K562 (cell line): ENCODE results near the gene DCAF11. TPM values are rescaled to one million over a fixed set of nuclear protein-coding genes. Genes with fewer than 3 reads are reported as not detected.
A peak's percentile ranks its signal among the peaks of the same experiment; 100 is the strongest.

ENCODE experiments used
- ARID1B ChIP-seq: fragments of 450-650 bp; IDR thresholded peaks from 2 replicates; pipeline ENCODE4 v1.6.1; 2016; ENCODE audit warnings: antibody characterized with exemption, mild to moderate bottlenecking, inconsistent platforms
- CHCHD3 ChIP-seq: fragments of 250-450 bp; sonication (Bioruptor Pico); IDR thresholded peaks from 2 replicates; pipeline ENCODE4 v2.1.2; 2022; ENCODE audit warnings: mild to moderate bottlenecking
- DPF2 ChIP-seq: fragments of 450-650 bp; IDR thresholded peaks from 2 replicates; pipeline ENCODE4 v1.6.1; 2016
- E2F3 ChIP-seq: fragments of 250-450 bp; sonication (Bioruptor Pico); IDR thresholded peaks from 2 replicates; pipeline ENCODE4 v1.4.0; 2020; ENCODE audit warnings: mild to moderate bottlenecking
- FOSL1 ChIP-seq: fragments of 200-800 bp; sonication (Bioruptor generic); conservative IDR thresholded peaks from 2 replicates; pipeline ENCODE4 v1.6.1; 2016; ENCODE audit warnings: missing genetic modification characterization, missing compliant biosample characterization
- HDAC2 ChIP-seq: fragments of 450-650 bp; IDR thresholded peaks from 2 replicates; pipeline ENCODE4 v1.6.1; 2016; ENCODE audit warnings: mild to moderate bottlenecking
- ILK ChIP-seq: fragments of 450-650 bp; IDR thresholded peaks from 2 replicates; pipeline ENCODE4 v1.6.1; 2016; ENCODE audit warnings: missing genetic modification characterization, low read depth, mild to moderate bottlenecking, missing compliant biosample characterization, moderate library complexity, borderline replicate concordance
- KAT8 ChIP-seq: fragments of 450-650 bp; IDR thresholded peaks from 2 replicates; pipeline ENCODE4 v1.6.1; 2016; ENCODE audit warnings: low read depth, mild to moderate bottlenecking
- MAZ ChIP-seq, 2 experiments: fragments of 450-650 bp in 1 of 2; sonication (generic) in 1 of 2; formaldehyde crosslinking; IDR thresholded peaks in 1 of 2; conservative IDR thresholded peaks in 1 of 2; 2 replicates each; pipeline versions ENCODE4 v1.4.0 to v1.5.0; 2020; ENCODE audit warnings: mild to moderate bottlenecking in 1 of 2, missing genetic modification reagents in 1 of 2
- NCOA1 ChIP-seq: fragments of 450-650 bp; IDR thresholded peaks from 2 replicates; pipeline ENCODE4 v1.6.1; 2016; ENCODE audit warnings: low read depth
- NFIC ChIP-seq: fragments of 450-650 bp; IDR thresholded peaks from 2 replicates; pipeline ENCODE4 v1.6.1; 2017; ENCODE audit warnings: mild to moderate bottlenecking, inconsistent platforms
- POLR2A ChIP-seq: fragments of 450-650 bp; conservative IDR thresholded peaks from 2 replicates; pipeline ENCODE4 v1.6.1; 2016
- POLR2AphosphoS5 ChIP-seq: IDR thresholded peaks from 2 replicates; pipeline ENCODE4 v1.6.1; 2011; ENCODE audit warnings: mild to moderate bottlenecking, low read depth, low read length, moderate library complexity; ENCODE audit not compliant: control insufficient read depth, insufficient read depth
- POLR2B ChIP-seq: fragments of 450-650 bp; IDR thresholded peaks from 2 replicates; pipeline ENCODE4 v1.6.1; 2018; ENCODE audit warnings: low read depth; ENCODE audit not compliant: partially characterized antibody
- SIN3B ChIP-seq: fragments of 450-650 bp; IDR thresholded peaks from 2 replicates; pipeline ENCODE4 v1.6.1; 2017; ENCODE audit warnings: low read depth, mild to moderate bottlenecking, moderate library complexity
- SIX5 ChIP-seq, 2 experiments: IDR thresholded peaks; 2 replicates each; pipeline ENCODE4 v1.6.1; 2011; ENCODE audit warnings: low read length in 2 of 2, borderline replicate concordance in 1 of 2, low read depth in 1 of 2, mild to moderate bottlenecking in 1 of 2, moderate library complexity in 1 of 2; ENCODE audit not compliant: insufficient read depth in 1 of 2
- SMAD2 ChIP-seq: fragments of 150-350 bp; IDR thresholded peaks from 2 replicates; pipeline ENCODE4 v1.6.1; 2014; ENCODE audit warnings: low read depth, mild to moderate bottlenecking, low read length
- TAF9B ChIP-seq: fragments of 450-650 bp; IDR thresholded peaks from 2 replicates; pipeline ENCODE4 v1.6.1; 2018; ENCODE audit warnings: mild to moderate bottlenecking; ENCODE audit not compliant: partially characterized antibody
- TCFL5 ChIP-seq: fragments of 250-450 bp; sonication (Bioruptor Pico); conservative IDR thresholded peaks from 2 replicates; pipeline ENCODE4 v1.6.1; 2021; ENCODE audit warnings: mild to moderate bottlenecking, moderate library complexity, matching md5 sums
- ZNF253 ChIP-seq: fragments of 250-450 bp; sonication (Bioruptor Pico); conservative IDR thresholded peaks from 2 replicates; pipeline ENCODE4 v1.6.1; 2021; ENCODE audit warnings: mild to moderate bottlenecking
- ZNF696 ChIP-seq: fragments of 250-450 bp; sonication (Bioruptor Pico); conservative IDR thresholded peaks from 2 replicates; pipeline ENCODE4 v1.4.0; 2020; ENCODE audit warnings: mild to moderate bottlenecking, moderate library complexity
- ZNF778 ChIP-seq: fragments of 450-650 bp; formaldehyde crosslinking; IDR thresholded peaks from 2 replicates; pipeline ENCODE4 v1.4.0; 2020; ENCODE audit warnings: mild to moderate bottlenecking, moderate library complexity
- polyA plus RNA-seq, 8 experiments: library from polyadenylated mRNA; depleted of rRNA in 4 of 8; stranded (reverse) in 5 of 8; unstranded in 3 of 8; fragments of >200 nt; fragmentation: Nextera tagmentation in 2 of 8; fragmentation: Illumina TruSeq in 1 of 8; extraction: Ambion mirVana in 2 of 8; extraction: Trizol in 1 of 8; gene quantifications; 2 replicates each; pipeline versions ENCODE4 v1.2.1 to v1.2.3, GENCODE V29; 2011 to 2014; ENCODE audit warnings: inconsistent platforms in 1 of 8, missing spikeins in 1 of 8
- total RNA-seq, 7 experiments: library from RNA; depleted of rRNA in 6 of 7; stranded (reverse); fragments of >200 nt in 6 of 7; fragmentation: Illumina TruSeq in 2 of 7; extraction: Trizol in 2 of 7; gene quantifications; 2 replicates each; pipeline versions ENCODE4 v1.2.1 to v1.2.3, GENCODE V29; 2011 to 2021; ENCODE audit warnings: low replicate concordance in 1 of 7
- TF ChIP-seq, protein P1 (sequence below): fragments of 250-450 bp; sonication (Bioruptor Pico); IDR thresholded peaks from 2 replicates; pipeline ENCODE4 v1.4.0; 2020; ENCODE audit warnings: borderline replicate concordance
- TF ChIP-seq, protein P2 (sequence below), 2 experiments: fragments of 450-650 bp; conservative IDR thresholded peaks; 2 replicates each; pipeline ENCODE4 v1.6.1; 2017; ENCODE audit warnings: mild to moderate bottlenecking in 2 of 2, moderate library complexity in 2 of 2
- TF ChIP-seq, protein P3 (sequence below): sonication (generic); formaldehyde crosslinking; IDR thresholded peaks from 2 replicates; pipeline ENCODE4 v1.8.1; 2023; ENCODE audit warnings: mild to moderate bottlenecking, missing genetic modification reagents, moderate library complexity

The DCAF11 gene
- total and polyA plus RNA-seq, 9 of the 15 experiments (the other 6 are each of a cell fraction or from before 2014, with no cell fraction given): 8.5 to 46.2 (median 36.4) TPM

DNA sequence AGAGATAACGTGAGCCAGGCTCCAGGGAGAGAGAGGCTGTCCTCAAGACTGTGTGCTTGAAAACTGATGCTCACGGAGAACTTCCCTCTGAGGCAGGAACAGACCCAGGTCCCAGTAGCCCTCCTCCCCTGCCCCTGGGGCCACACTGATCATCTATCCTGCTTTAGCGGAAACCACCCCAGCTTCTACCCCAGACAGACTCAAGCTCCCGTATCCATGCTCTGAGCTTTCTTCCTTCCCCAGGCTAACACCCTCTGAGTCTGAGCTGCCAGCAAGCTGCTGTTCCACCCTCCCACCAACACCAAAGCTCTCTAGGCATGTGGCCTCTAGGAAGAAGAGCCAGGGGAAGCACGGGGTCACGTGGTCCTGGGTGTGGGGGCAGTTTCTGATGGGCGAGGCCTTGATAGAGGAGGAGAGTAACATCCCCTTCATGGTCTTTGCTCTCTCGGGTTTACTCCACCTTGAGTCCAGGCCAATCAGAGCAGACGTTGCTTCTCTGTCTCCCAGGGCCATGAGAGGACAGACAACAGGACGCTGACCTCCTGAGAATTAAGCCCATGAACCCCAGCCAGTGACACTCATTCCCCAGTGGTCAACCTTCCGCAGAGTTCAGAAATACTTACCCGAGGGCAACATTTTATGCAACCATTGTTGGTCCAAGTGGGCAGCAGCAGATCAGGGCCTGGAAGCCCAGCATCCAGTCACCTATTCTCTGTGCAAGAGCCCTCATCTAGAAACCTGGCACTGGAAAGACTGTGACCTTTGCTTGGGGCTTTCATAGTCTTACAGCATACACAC is 19.1 kb upstream of the DCAF11 start (continued):
- TF ChIP-seq, protein P1, sequence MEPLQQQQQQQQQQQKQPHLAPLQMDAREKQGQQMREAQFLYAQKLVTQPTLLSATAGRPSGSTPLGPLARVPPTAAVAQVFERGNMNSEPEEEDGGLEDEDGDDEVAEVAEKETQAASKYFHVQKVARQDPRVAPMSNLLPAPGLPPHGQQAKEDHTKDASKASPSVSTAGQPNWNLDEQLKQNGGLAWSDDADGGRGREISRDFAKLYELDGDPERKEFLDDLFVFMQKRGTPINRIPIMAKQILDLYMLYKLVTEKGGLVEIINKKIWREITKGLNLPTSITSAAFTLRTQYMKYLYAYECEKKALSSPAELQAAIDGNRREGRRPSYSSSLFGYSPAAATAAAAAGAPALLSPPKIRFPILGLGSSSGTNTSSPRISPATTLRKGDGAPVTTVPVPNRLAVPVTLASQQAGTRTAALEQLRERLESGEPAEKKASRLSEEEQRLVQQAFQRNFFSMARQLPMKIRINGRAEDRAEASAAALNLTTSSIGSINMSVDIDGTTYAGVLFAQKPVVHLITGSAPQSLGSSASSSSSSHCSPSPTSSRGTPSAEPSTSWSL: no peak
- peak; percentile 87 for TF ChIP-seq TAF9B
- no peak for TF ChIP-seq ZNF778
- TF ChIP-seq ILK (tag): no peak
- TF ChIP-seq HDAC2: 0 out of 2 replicates have a peak, but pooled peaks have one; percentile 24
- TF ChIP-seq POLR2AphosphoS5: peak; percentile 85
- TF ChIP-seq E2F3: 0 out of 2 replicates have a peak, but pooled peaks have one; percentile 40
- 0 out of 2 replicates have a peak, but pooled peaks have one; percentile 17 for TF ChIP-seq ARID1B
- TF ChIP-seq POLR2B: peak; percentile 83
- TF ChIP-seq KAT8: no peak
- no peak for TF ChIP-seq ZNF696 (CRISPR knock-in tag)
- TF ChIP-seq, protein P2, sequence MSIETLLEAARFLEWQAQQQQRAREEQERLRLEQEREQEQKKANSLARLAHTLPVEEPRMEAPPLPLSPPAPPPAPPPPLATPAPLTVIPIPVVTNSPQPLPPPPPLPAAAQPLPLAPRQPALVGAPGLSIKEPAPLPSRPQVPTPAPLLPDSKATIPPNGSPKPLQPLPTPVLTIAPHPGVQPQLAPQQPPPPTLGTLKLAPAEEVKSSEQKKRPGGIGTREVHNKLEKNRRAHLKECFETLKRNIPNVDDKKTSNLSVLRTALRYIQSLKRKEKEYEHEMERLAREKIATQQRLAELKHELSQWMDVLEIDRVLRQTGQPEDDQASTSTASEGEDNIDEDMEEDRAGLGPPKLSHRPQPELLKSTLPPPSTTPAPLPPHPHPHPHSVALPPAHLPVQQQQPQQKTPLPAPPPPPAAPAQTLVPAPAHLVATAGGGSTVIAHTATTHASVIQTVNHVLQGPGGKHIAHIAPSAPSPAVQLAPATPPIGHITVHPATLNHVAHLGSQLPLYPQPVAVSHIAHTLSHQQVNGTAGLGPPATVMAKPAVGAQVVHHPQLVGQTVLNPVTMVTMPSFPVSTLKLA (conservative IDR thresholded peaks at IDR 0.05): peak; percentile 91 to 93
- TF ChIP-seq, protein P3, sequence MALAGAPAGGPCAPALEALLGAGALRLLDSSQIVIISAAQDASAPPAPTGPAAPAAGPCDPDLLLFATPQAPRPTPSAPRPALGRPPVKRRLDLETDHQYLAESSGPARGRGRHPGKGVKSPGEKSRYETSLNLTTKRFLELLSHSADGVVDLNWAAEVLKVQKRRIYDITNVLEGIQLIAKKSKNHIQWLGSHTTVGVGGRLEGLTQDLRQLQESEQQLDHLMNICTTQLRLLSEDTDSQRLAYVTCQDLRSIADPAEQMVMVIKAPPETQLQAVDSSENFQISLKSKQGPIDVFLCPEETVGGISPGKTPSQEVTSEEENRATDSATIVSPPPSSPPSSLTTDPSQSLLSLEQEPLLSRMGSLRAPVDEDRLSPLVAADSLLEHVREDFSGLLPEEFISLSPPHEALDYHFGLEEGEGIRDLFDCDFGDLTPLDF: no peak
- TF ChIP-seq DPF2: peak; percentile 41; the same call in 1 of the 2 replicates
- no peak for TF ChIP-seq SIN3B
- peak in 1 of 2 experiments; percentile 61; a peak in 2 of 4 replicates for TF ChIP-seq MAZ (CRISPR knock-in tag; conservative IDR thresholded peaks at IDR 0.05 in 1 of 2, IDR thresholded peaks at IDR 0.05 in 1 of 2)
- no peak for TF ChIP-seq TCFL5 (CRISPR knock-in tag)
- TF ChIP-seq CHCHD3 (CRISPR knock-in tag): no peak
- TF ChIP-seq SMAD2: no peak
- peak; percentile 22; the same call in 1 of the 2 replicates for TF ChIP-seq NFIC
- TF ChIP-seq ZNF253 (CRISPR knock-in tag): no peak
- no peak for TF ChIP-seq FOSL1 (tag)
- no peak for TF ChIP-seq SIX5 (IDR thresholded peaks at IDR 0.05; ENCODE audit: borderline replicate concordance in 1 of 2, insufficient read depth in 1 of 2, low read depth in 1 of 2, low read length in 2 of 2)
- peak; percentile 93 for TF ChIP-seq POLR2A
- TF ChIP-seq NCOA1: no peak
